Heart left ventricle (tissue), 16 donors: ENCODE data around the gene OR6K2. TPM values are rescaled to one million over a fixed set of nuclear protein-coding genes. Genes with fewer than 3 reads are reported as not detected.

ENCODE experiments used
- ATAC-seq, 4 donors: fragments of 200-7000 bp; cut with Tn5 transposase; one replicate each; pipeline ENCODE4 v1.9.1; 2020 to 2022; ENCODE audit warnings: moderate library complexity in 4 of 4, mild to moderate bottlenecking in 3 of 4, moderate number of reproducible peaks in 1 of 4
- DNase-seq, 5 donors: peaks; one replicate each; pipeline ENCODE4 v3.0.0-alpha.2; 2020
- H3K27ac ChIP-seq, 12 donors: fragments of 200-600 bp; sonication (generic) in 4 of 12; one replicate each; pipeline versions ENCODE4 v1.5.0 to v1.8.0; 2016 to 2022; ENCODE audit warnings: mild to moderate bottlenecking in 2 of 12
- H3K27me3 ChIP-seq, 9 donors: fragments of 200-600 bp; sonication (generic) in 2 of 9; one replicate each; pipeline versions ENCODE4 v1.5.1 to v1.8.0; 2016 to 2022; ENCODE audit warnings: mild to moderate bottlenecking in 3 of 9
- H3K36me3 ChIP-seq, 9 donors: fragments of 200-600 bp; sonication (generic) in 2 of 9; one replicate each; pipeline versions ENCODE4 v1.5.0 to v1.8.0; 2018 to 2022; ENCODE audit warnings: mild to moderate bottlenecking in 2 of 9
- H3K4me1 ChIP-seq, 12 donors: fragments of 200-600 bp; sonication (generic) in 4 of 12; one replicate each; pipeline versions ENCODE4 v1.5.0 to v1.8.0; 2016 to 2022; ENCODE audit warnings: mild to moderate bottlenecking in 3 of 12
- H3K4me3 ChIP-seq, 12 donors: fragments of 200-600 bp; sonication (generic) in 4 of 12; one replicate each; pipeline versions ENCODE4 v1.5.0 to v1.8.0; 2017 to 2022; ENCODE audit warnings: mild to moderate bottlenecking in 9 of 12, moderate library complexity in 4 of 12
- H3K9me3 ChIP-seq, 12 donors: fragments of 200-600 bp; sonication (generic) in 4 of 12; one replicate each; pipeline versions ENCODE4 v1.5.0 to v1.8.0; 2016 to 2022; ENCODE audit warnings: mild to moderate bottlenecking in 1 of 12
- POLR2A ChIP-seq, 2 donors: fragments of 450-650 bp; IDR thresholded peaks; one replicate each; pipeline ENCODE4 v1.6.1; 2017; ENCODE audit warnings: antibody characterized with exemption in 2 of 2, mild to moderate bottlenecking in 2 of 2, moderate library complexity in 2 of 2
- WGBS, 4 donors: extraction: QIAGEN DNeasy Blood & Tissue Kit in 2 of 4; methylation state at CpG; one replicate each; pipeline versions ENCODE4 v1.1.5 to v1.1.7; 2013 to 2018; 5-methylcytosine and 5-hydroxymethylcytosine counted together
- intact Hi-C, 10 donors: fragments of 100-400 bp; cut with DNase I; formaldehyde crosslinking; loops; one replicate each; pipeline versions ENCODE4 v1.11.1 to v1.14.2; 2022
- polyA plus RNA-seq, 2 donors: library from polyadenylated mRNA; stranded (reverse); fragments of 200-250 nt; gene quantifications; one replicate each; pipeline ENCODE4 v1.2.3, GENCODE V29; 2013
- total RNA-seq, 9 donors: library from RNA; depleted of rRNA in 2 of 9; stranded (reverse); fragments of >200 nt in 2 of 9; fragmentation: NEBNext Ultra II Directional in 3 of 9; extraction: Animal tissue kit (Norgen Biotek cat#: 25700) in 3 of 9; gene quantifications; one replicate each; pipeline versions ENCODE4 v1.1.0 to v1.2.4, GENCODE V29; 2016 to 2023
- TF ChIP-seq, protein P1 (sequence below), 12 donors: fragments of 200-600 bp; sonication (generic) in 4 of 12; IDR thresholded peaks; one replicate each; pipeline versions ENCODE4 v1.5.0 to v1.8.0; 2018 to 2022; ENCODE audit warnings: antibody characterized with exemption in 12 of 12, mild to moderate bottlenecking in 5 of 12
- donor health status: ischemic (EF 13 %, LVEDD 7.1; RV severe dilation, severe dysfunction).
- donor health status: healthy with polysubstance abuse.
- donor health status: DM: no; HTN: yes; CAD: no.
- donor health status: DM: no; HTN: no; CAD: no.
- donor health status: ischemic (EF 25% LVEDD 6.9; RV normal size, moderate dysfunction).
- donor health status: ischemic (EF 25% LVEDD 5.7; RV mildly dilated, moderate dysfunction).
- donor health status: healthy.
- donor health status: DM: yes; HTN: yes; CAD: no.
- donor health status: ischemic (EF 35%, LVEDD 5.7; RV mildly dilated, moderate dysfunction).
- donor health status: nonischemic (EF 11% LVEDD 7.7; RV severe dilation, severe dysfunction).
- donor health status: DM: yes; HTN: yes; CAD: no.
- donor health status: PGD.
- donor health status: ischemic (EF 29% LVEDD 5.4; RV normal size, mild dysfunction).
- donor health status: nonischemic (EF 23%, LVEDD 6.1; RV moderate dilation, normal function).

The OR6K2 gene
- total and polyA plus RNA-seq, 11 donors: not detected

DNA sequence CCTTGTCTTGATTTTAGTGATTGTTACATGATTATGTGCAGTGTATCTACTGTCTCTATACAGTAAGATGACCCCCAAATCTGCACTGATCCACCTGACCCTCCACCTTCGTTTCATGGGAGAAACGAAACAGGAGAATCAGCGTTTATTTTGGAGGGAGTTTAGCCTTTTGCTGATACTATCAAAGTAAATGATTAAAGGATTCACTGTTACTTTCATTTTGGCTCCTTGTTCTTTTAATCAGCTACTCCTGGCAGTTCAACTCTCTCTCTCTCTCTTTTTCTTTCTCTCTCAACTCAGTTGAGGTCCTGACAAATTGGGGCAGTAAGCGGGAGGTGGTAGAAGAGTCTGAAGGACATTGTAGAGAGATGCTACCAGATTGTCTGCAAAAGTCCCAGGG is 30.0 kb upstream of the OR6K2 start:
- TF ChIP-seq POLR2A (IDR thresholded peaks at IDR 0.05): no peak
- TF ChIP-seq, protein P1, sequence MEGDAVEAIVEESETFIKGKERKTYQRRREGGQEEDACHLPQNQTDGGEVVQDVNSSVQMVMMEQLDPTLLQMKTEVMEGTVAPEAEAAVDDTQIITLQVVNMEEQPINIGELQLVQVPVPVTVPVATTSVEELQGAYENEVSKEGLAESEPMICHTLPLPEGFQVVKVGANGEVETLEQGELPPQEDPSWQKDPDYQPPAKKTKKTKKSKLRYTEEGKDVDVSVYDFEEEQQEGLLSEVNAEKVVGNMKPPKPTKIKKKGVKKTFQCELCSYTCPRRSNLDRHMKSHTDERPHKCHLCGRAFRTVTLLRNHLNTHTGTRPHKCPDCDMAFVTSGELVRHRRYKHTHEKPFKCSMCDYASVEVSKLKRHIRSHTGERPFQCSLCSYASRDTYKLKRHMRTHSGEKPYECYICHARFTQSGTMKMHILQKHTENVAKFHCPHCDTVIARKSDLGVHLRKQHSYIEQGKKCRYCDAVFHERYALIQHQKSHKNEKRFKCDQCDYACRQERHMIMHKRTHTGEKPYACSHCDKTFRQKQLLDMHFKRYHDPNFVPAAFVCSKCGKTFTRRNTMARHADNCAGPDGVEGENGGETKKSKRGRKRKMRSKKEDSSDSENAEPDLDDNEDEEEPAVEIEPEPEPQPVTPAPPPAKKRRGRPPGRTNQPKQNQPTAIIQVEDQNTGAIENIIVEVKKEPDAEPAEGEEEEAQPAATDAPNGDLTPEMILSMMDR (IDR thresholded peaks at IDR 0.05): no peak
- no peaks in the 10 kb centered on the region for H3K9me3 ChIP-seq
- 73 to 86% (median 75%) methylated on average over 4 of the region's 4 CpGs for WGBS, 4 donors
- peaks cover 0 to 8% (median 0%) of the 10 kb centered on the region in 9 donors for H3K27me3 ChIP-seq
- H3K27ac ChIP-seq: no peak overlapping the region
- peaks cover 0 to 6% (median 0%) of the 10 kb centered on the region in 12 donors for H3K4me1 ChIP-seq
- H3K4me3 ChIP-seq: no peak overlapping the region
- ATAC-seq (no peak), DNase-seq (no peak)
- intact Hi-C loops: no loop called here
- H3K36me3 ChIP-seq: no peaks in the 10 kb centered on the region

DNA sequence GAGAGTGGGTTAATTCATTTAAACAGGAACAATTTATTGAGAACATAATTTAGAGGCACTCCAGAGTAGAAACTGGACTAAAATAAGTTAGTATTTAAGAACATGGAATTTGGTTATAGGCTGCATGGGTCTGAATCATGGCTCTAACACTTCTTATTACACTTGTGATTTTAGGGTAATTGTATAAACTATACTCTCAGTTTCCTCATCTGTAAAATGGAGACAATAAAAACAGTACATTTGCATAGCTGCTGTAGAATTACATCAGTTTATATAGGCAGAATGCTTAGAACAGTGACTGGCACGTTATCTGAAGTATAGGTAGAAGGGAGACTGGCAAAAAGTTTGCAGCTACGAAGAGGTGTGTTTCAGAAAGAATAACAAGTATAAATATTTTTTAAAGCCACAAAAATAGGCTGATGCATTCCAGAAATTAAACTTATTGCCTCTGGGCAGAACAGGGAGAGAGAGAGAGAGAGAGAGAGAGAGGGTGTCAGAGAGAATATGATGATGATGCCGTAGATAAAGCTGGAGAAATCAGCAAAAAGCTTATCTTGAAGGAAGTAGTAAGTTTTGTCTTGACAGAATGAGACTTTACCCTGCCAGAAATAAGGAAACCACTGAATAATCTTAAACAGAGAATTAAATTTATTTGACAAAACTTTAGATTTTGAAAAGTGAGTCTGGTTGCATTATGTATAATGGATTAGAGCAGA is 28.2 kb upstream of the OR6K2 start:
- no peak overlapping the region for H3K4me3 ChIP-seq
- ATAC-seq (no peak), DNase-seq (no peak)
- no peak for TF ChIP-seq POLR2A (IDR thresholded peaks at IDR 0.05)
- TF ChIP-seq, protein P1 (IDR thresholded peaks at IDR 0.05): no peak
- H3K27me3 ChIP-seq: peaks cover 0 to 8% (median 0%) of the 10 kb centered on the region in 9 donors
- H3K9me3 ChIP-seq: no peaks in the 10 kb centered on the region
- H3K4me1 ChIP-seq: peaks cover 0 to 6% (median 0%) of the 10 kb centered on the region in 12 donors
- no peaks in the 10 kb centered on the region for H3K36me3 ChIP-seq
- H3K27ac ChIP-seq: no peak overlapping the region
- intact Hi-C loops: no loop called here
- WGBS, 4 donors: 68 to 76% (median 73%) methylated on average over 3 of the region's 3 CpGs

DNA sequence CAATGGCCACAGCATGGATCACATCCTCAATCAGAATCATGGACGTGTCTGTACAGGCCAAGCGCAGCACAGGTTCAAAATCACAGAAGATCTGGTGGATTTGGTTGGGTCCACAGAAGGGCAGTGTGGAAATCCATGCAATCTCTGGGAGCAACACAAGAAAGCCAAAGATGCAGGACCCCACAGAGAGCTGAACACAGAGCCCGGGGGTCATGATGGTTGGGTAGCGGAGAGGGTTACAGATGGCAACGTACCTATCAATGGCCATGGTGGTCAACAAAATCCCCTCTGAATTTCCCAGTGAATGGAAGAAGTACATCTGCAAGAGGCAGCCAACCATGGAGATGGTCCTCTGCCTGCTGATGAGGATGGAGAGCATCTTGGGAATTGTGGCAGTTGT is 24.0 kb upstream of the OR6K2 start:
- DNase-seq (no peak), ATAC-seq (no peak)
- Histone ChIP-seq H3K27me3 (peaks cover 0 to 8% (median 0%) of the 10 kb centered on the region in 9 donors), H3K27ac (no peak overlapping the region), H3K36me3 (no peaks in the 10 kb centered on the region), H3K9me3 (no peaks in the 10 kb centered on the region), H3K4me1 (peaks cover 0 to under 1% (median 0%) of the 10 kb centered on the region in 12 donors), H3K4me3 (no peak overlapping the region)
- WGBS, 4 donors: 93 to 95% (median 93%) methylated on average over 5 of the region's 5 CpGs
- intact Hi-C loops: no loop called here
- TF ChIP-seq, protein P1 (IDR thresholded peaks at IDR 0.05): no peak
- no peak for TF ChIP-seq POLR2A (IDR thresholded peaks at IDR 0.05)

DNA sequence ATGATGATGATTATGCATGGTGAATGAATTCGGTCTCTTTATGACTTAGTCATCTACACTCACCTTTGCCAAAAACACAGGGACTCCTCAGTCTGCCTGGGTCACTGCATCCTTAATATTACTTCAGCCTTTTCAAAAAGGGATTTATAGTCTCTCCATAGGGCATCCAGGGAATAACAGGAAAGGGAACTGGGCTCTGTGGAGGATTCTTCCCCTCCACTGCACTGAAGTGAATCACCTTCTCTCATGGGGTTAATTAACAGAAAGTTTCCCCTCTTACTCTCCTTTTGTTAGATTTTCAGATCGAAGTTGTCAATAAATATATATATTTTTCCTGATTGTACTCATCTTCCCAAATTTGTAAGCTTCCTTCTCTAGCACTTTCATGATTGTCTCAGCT is 20.2 kb upstream of the OR6K2 start, which contains the start of gene OR6K3:
OR6K3 (minus strand) TSS at position 101 of the 400 bp plus-strand sequence. CDS start 2,605 bp downstream, outside the sequence.
- H3K36me3 ChIP-seq: no peaks in the 10 kb centered on the region
- H3K27ac ChIP-seq: no peak within 1 kb of the TSS
- no peak within 1 kb of the TSS for H3K4me3 ChIP-seq
- no peaks in the 10 kb centered on the region for H3K27me3 ChIP-seq
- TF ChIP-seq, protein P1 (IDR thresholded peaks at IDR 0.05): no peak
- TF ChIP-seq POLR2A (IDR thresholded peaks at IDR 0.05): no peak
- DNase-seq: no peak
- no peak for ATAC-seq
- no peaks in the 10 kb centered on the region for H3K9me3 ChIP-seq
- 70 to 77% (median 74%) methylated on average over 2 of the region's 2 CpGs for WGBS, 4 donors
- intact Hi-C loops: no loop called here
- no peaks in the 10 kb centered on the region for H3K4me1 ChIP-seq
